Globus pallidus (tissue), 1 donor: ENCODE data around the gene CPNE5.

Experiments used
- DNase-seq: peaks from one replicate; pipeline ENCODE4 v3.0.0-alpha.2; 2015; ENCODE audit warnings: low spot score

The CPNE5 gene

DNA sequence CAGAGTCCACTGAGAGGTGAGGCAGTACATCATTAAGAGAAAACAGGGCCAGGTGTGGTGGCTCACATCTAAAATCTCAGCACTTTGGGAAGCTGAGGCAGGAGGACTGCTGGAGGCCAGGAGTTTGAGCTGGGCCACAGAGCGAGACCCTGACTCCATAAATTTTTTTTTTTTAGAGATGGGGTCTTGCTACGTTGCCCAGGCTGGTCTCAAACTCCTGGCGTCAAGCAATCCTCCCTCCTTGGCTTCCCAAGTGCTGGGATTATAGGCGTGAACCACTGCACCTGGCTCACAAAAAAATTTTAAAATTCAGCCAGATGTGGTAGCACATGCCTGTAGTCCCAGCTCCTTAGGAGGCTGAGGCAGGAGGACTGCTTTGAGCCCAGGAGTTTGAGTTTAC, 18.1 kb upstream of the CPNE5 start:
- DNase-seq = no peak

DNA sequence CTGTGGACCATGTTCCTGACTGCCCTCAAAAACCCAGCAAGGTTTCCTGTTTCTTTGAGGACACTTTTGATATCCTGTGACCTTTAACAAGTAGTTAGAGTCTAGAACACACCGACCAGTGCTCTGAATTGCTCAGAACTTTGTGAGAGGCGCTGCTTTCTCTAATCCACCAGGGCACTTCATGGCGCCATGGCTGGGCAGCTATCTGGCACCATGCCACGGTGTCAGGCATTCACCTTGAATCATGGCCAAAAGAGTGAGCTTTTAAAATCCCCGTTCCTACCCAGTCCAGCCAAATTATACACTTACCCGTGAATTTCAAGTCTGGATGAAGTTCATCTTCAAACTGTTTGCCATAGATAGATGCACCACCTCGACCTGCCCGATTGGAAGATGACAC, 17.0 kb upstream of the CPNE5 start:
- no peak for DNase-seq

DNA sequence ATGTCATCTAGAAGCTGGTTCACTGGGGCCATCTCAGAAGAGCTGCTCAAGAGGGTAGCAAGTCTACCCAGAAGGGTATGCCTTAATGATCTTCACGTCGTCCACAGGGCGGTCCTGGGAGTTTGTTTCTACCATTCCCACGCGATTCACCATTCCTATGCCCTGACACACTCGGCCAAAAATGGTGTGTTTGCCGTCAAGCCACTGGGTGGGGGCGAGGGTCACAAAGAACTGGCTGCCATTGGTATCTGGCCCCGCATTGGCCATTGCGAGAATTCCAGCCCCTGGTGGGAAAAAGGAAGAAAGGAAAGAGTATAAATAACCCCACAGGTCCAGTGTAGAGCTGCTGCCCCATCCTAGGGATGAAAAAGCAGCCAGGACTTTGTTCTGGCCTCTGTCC, 16.5 kb upstream of the CPNE5 start:
- no peak for DNase-seq

DNA sequence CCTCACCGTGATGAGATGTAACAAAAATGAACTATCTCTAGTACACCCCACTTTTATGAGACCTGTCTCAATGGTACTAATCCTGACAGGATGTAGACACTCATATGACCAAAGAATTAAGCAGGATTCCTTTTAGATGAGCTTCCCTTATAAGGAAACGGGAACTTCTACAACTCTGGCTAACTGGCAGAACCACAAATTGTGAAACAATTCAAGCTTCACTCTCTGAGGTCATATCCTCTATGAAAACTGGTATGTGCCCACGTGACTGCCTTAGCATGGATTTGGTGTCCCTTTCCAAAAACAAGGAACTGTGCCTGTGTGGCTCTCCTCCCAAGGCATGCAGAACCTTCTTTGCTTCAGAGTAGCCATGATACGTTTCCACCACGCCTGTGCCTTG, 14.1 kb upstream of the CPNE5 start:
- DNase-seq = no peak

DNA sequence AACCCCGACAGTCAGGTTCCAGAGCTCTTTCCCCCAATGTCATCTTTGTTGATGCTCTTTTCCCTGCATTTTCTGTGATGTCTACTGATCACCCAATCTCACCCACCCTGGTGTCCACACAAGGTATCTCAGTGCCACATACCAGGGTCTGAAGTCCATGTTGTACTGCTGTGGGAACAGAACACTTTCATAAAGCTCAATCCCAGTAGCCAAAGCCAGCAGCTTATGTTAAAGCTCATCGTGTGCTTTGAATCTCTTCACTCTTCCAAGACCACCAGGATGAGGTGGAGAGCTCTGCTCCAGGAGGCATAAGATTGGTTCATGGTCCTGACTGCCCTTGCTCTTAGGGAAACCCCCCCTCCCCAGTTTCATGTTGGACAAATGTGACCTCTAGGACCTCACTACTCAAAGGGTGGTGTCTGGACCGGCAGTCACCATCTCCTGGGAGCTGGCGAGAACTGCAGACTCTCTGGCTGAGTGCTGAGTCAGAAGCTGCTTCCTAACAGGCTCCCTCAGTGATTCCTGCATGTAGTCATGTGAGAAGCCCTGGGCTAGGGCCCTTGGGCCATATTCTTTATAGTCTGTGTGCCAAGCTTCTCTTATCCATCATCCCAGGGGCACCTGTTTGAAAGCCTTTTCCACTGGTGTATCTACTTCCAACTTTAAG, 13.4 kb upstream of the CPNE5 start:
- no peak for DNase-seq

DNA sequence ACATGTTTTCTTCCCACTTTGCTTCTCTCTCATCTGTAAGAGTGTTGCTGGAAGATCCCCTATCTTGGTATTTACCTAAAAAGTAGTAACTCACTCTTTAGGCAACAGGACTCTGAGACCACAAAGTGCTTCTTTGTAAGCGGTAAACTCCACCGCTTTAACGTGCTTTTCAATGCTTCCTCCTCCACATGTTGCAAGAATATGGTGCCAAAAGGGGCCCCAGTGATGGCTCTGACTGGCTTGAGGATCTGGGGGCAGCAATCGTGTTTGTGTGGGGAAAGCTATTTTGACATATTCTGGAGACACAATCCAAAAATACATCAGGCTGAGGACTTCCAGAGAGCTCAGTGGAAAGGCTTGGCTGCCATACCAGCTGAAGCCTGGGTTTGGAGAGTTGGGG, 12.4 kb upstream of the CPNE5 start:
- no peak for DNase-seq

DNA sequence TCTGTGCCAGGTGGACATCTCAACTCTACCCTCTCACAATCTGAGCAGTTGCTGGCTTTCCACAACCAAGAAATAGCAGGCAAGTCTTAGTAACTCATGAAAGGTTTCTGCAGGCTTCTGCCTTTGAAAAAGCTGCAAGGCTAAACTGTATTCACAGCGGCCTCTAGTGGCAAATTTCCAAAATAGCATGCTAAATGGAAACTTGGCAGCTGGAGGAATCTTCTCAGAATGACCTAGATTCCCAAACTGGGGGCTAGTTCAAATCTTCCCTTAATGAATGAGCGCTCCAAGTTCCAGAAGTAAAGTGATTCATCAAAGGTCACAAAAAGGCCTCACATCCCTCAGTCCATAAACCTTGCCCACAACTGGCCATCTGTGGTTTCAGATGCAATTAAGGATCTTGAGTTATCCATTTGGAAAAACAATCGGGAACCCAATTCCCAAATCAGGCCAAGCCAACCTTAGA, 11.9 kb upstream of the CPNE5 start:
- DNase-seq = peak; percentile 76

DNA sequence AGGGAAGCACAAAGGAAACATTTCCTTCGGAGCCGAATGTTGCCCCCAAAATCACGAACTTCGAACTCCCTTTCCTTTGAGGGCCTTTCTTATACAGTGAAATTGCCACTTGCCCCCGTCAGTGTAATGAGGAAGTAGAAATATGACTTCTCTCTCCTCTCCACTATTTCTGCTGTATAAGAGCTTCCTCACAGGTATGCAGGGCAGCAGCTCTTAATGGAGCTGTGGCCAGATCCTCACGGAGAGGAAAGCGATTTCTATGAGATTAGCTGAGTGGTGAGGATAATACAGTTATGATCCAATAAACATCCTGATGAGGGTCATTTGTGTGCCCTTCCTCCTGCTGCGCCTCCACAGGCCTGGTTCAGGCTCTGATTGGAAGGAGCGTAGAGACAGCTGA, 10.8 kb upstream of the CPNE5 start:
- no peak for DNase-seq

DNA sequence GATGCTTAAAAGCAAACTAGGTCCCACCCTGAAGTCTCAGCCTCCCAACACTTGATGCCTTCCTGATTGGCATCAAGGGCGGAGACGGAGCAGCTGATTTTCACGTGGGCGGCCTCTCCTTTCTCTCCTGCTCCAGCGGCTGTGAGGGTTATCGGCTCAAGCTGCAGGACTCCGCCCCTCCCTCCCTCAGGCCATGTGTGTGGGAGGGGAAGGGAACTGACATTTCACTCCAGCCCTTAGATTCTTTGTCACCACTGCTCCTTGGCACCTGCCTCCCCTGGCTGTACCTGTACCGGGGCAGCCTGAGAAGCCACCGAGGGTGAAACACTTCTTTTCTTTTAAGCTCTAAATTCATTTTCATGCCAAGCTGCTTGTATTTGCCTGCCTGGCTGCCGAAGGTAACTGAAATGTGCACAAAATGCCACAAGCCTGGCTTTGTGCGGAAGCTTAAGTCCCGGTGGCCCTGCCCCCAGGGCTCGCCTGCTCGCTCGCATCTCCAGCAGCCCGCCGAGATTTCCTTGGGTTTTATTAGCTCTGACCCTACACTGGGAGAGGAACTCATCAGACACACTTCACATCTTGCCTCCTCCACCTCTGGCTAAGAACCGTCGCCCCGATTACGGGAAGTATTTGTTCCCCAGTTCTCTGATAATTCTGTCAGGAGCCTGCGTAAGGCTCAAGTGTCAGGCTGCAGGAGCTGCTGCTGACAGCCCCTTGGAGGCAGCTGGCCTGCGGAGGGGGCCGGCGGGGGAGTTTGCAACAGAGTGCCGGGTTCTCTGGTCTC, 9.6 kb upstream of the CPNE5 start:
- DNase-seq = no peak

DNA sequence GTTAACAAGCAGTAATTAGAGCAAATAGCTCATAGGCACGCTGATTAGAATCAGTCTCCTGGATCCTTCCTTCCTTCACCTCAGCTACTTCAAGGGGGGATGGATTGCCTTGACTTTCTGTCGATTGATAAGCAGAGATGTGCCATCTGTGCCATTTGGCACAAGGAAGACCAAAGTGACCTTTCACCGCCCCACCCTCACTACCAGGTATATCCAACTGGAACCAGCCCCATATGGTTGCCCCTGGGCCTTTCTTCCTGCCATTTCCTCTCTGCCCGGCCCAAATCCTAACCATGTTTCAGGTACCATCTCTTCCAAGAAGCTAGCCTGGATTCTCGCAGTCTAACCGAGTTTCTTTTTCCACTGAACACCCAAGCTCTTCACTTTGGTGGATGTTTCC, 8.7 kb upstream of the CPNE5 start:
- no peak for DNase-seq

DNA sequence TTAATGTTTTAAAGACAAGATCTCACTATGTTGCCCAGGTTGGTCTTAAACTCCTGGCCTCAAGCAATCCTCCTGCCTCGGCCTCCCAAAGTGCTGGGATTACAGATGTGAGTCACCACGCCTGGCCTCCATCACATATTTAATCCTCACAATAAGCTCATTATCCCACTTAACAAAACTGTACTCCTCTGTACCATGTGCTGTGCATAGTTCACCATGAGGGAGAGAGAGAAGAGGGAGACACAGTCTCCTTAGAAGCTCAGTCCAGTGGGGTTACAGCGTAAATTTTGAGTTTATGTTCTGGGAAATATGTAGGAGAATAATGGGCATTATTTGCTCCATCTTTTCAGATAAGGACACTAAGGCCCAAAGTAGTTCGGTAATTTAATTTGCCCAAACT, 7.9 kb upstream of the CPNE5 start:
- DNase-seq = no peak

DNA sequence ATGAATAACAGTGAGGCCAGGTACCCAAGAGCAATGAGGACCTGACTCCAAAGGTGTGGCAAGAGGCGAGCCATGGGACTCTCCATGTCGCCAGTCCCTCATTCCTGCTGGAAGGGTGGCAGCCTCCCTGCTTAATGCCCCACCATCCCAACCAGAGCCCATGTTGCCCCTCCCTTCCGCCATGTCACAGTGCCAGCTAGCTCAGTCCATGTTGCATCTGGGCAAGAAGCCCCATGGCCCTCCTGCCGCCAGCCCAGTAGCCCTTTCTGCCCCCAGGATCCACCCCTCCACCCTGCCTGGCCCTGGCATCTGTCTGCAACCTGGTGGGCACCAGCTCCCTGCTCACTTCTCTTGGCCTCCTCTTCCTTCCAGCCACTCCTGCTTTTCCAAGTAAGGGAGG, 6.0 kb upstream of the CPNE5 start:
- no peak for DNase-seq

DNA sequence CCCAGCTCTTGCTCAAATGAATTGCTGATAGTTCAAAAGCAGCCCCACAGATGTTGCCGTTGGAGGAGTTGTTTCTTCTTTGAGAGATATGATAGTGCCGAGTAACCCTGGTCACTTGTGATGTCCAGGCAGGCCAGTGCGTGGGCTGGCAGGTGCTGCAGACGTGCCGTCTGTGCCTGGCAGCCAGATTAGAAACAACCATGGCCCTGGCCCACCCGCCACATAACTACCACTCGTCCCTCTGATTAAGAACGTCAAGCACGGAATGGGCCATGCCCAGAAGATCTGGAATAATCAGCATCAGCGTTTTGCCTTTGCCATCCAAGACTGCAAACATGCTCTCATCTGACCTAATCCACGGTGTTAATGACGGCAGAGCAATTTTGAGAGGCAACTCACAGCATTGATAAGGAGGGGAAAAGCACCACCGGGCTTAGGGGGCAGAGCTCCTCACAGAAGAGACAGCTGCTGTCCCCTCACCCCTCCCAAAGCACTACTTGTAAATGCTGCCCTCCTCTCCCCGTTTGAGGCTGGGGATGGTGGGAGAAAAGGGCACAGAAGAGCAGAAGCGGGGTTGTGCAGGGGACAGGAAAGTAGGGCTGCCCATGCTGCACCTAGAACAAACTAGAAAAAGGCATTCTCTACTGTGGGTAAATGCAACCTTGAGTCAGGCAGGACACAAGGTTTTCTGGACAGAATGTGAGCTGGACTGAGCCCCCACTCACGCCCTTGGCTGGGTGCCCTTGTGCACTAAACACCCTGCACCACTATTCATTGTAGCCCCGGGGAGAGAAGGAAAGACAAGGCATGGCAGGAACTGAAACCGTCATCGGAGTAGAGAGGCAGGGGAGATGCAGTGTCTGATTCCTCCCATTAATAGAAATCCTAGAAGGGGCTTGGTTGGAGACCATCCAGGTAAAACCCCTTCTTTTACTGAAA, 5.3 kb upstream of the CPNE5 start:
- no peak for DNase-seq

DNA sequence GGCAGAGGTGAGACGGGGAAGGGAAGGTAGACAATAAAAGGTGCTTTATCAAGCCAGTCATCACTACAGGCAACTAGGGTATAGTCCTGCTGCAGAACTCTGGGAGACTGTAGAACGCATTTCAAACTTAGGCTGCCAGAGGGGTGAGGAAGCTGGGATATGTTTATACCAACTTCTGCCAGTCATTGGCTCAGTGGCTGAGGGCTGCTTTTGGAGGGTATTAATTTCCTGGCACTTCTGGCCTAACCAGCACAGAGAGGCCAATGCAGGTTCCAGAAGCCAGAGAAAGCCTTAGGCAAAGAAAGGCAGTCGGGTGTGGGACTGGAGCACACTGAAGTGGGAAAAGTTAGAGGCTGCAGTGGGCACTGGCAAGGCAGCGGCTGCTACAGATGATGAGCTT, 3.9 kb upstream of the CPNE5 start:
- DNase-seq = no peak

DNA sequence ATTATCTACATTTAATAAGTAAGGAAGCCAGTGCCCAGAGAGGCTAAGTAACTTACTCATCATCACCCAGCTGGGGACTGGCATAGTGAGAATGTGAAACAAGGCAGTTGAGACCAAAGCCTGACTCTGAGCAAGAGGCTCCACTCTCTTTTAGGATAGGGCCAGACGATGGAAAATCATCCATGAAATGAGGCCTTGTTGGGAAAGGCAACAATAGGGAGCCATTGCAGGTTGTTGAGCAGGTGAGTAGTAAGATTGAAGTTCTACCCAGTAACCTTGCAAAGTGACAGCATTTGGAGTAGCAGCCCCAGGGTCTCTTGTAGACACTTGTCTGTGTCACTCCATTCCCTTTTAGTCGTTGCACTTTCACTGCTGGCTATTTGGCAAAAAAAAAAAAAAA, 2.5 kb upstream of the CPNE5 start:
- DNase-seq = no peak

DNA sequence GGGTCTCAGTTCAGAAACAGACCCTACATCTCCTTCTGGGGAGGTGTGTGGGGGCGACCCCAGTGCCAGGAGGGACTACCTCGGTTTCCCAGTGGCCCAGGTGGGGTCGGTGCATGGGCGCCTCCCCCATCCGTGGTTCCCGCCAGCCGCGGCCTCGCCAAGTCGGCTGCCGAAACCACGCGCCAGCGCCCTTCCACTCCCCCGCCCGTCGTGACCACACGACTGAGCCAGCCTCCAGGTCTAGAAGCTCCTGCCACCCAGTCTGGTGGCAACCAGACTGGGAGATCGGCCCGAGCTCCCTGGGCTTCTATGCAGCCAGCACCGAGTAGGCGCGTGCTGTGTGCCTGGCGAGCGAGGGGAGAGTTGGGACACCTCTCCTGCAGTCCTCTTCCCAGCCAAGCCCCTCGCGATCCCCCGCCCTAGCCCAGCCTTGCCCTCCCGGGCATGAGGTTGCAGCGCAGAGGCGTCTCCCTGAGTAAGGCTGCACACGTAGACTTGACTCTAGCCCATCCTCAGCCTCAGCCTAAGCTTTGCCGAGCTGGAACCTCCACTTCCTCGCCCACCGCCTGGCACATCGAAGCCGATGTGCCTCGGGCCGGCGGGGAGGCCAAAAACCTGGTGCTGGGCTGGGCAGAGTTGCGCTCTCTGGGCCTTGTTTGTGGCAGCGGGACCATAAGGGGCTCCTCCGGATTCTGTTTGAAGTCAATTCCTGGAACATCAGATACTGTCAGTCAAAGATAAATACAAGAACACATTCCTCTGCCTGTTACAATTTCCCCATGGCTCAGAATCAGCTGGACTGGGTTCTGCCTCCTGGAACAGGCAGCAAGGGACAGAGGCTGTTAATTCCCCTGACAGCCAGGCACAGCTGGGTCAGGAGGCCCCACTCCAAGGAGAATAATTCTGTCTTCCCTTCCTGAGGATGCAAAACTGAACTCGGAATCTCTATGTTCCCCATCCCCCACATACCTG, 1.5 kb upstream of the CPNE5 start:
- no peak for DNase-seq

DNA sequence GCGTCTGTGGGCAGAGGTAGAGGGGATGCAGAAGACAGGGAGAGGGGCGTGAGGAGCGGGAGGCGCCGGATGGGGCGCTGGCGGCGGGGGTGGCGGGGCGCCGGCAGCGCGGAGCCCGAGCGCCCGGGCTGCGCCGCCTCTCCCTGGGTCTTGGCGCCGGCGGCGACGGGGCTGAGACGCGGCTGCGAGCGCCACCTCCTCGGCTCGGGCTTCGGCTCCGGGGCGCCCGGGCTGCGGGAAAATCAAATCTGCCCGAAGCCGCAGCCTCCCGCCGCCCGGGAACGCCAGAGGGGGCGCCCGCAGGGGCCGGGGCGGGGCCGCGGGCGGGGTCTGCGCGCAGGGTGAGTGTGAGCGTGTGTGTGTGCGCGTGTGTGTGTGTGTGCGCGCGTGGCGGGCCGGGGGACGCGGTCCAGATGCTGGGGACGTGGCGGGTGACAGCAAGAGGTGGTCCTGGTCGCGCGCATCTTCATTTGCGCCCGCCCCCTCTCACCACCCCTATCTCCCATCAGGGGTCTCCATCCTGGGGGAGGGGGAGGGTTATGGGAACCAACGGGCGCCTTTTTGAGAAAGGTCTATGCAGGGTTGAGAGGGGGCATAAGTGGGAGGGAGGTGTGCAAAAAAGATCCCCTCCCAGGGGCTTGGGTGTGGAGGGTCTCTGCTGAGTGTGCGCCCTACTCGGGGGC, 646 bp upstream of the CPNE5 start:
- no peak for DNase-seq

DNA sequence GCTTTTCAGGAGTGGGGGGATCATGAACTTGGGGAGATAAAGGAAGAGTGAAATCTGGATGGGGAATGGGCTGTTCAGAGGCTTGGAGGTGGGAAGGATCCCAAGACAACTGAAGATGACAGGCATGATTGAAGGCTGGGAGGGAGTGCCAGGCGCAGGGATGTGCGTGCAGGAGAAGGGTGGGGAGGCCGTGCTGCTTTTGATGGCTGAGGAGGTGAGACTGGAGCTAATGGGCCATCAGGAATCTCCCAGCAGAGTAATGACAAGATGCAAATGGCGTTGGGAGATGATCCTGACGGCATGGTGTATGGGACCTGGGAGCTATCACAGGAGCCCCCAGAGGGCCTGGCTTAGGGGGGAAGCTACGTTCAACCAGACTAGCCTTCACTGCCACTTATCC, 1.6 kb downstream of the CPNE5 start:
- no peak for DNase-seq

DNA sequence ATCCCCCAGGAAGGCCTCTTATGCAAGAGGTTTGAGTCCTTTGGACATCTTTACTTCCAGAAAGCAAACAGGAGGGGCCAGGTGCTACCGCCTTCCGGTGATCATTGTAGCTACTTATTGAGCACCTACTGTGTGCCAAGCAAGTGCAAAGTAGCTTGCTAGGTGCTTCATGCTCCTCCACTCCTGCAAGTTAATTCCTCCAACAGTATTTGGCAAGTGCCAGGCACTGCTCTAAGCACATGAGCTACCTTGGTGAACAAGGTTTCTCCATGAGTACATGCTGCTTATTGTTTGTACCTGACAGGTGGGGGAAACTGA, 2.3 kb downstream of the CPNE5 start:
- no peak for DNase-seq

DNA sequence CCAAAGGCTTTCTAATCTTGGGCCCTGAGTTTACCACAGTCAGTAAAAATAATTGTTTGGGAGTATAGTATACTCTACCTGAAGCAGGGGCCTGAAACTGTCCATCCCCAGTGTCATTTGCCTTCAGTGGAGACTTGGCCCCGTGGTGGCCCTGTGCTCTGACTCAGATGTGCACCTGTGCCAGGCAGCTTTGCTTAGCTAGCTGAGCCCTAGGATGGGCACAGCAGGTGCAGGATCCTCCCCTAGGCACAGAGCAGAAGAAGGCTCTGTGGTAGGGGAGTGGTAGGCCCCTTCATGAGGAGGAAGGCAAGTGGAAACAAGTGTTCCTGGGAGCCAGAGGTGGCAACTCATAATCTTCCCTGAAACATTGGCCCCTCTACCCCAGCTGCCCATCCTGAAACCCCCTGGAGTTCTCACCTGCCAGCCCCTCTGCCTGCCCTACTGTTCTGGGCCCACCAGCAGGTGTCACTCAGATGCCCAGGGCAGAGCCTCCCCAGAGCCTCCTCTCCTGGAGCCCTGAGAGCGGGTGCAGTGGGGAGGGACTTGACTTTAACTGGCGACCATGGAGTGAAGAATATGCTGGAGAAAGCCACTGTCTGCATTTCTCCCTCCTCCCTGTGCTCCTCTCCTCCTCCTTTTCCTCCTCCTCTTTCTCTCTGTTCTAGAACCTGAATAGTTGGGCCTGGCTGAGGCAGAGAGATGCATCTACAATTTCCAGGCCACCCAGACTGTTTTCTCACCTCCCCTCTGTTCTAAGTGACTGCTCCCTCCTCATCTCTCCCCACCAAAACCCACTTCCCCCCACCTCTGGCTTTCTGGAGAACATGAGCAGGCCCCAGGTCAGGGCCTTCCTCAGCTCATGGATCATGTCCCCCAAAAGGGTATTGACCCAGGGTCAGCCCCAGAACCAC, 2.9 kb downstream of the CPNE5 start:
- DNase-seq = no peak
